SK-N-SH (cell line): ENCODE measurements around the gene CNBD2. TPM values are rescaled to one million over a fixed set of nuclear protein-coding genes. Genes with fewer than 3 reads are reported as not detected.

Source experiments
- CTCF ChIA-PET: fragments of 300-600, 350-600 bp; formaldehyde crosslinking; extraction: SDS; loops from one replicate; lab custom pipeline; 2021; lab: Yijun Ruan, JAX
- POLR2A ChIA-PET: fragments of 350-600 bp; sonication (Branson Sonifier 250); formaldehyde crosslinking; extraction: SDS; loops from one replicate; lab custom pipeline; 2020; ENCODE audit warnings: antibody characterized with exemption, inconsistent platforms; lab: Yijun Ruan, JAX
- DNase-seq: peaks from one replicate; pipeline ENCODE4 v3.0.0; 2012
- H2AFZ ChIP-seq: fragments of 200-600 bp; sonication (generic); 2 replicates; pipeline ENCODE4 v1.8.1; 2016; ENCODE audit warnings: antibody characterized with exemption, mild to moderate bottlenecking, low read depth
- H3F3A ChIP-seq: fragments of 200-600 bp; sonication (generic); replicated peaks from 2 replicates; pipeline ENCODE3; 2016; ENCODE audit warnings: antibody characterized with exemption, mild to moderate bottlenecking; ENCODE audit not compliant: insufficient read depth
- H3K27ac ChIP-seq, 2 experiments: fragments of 200-500 bp in 1 of 2; fragments of 200-600 bp in 1 of 2; sonication (Bioruptor generic) in 1 of 2; sonication (generic), shearing (Covaris generic) in 1 of 2; 2 replicates each; pipeline versions ENCODE4 v1.5.1 to v1.6.1; 2014 to 2016; ENCODE audit warnings: low read depth in 2 of 2, inconsistent platforms in 1 of 2, low read length in 1 of 2, mild to moderate bottlenecking in 1 of 2, mixed read lengths in 1 of 2
- H3K27me3 ChIP-seq: fragments of 200-600 bp; sonication (generic), shearing (Covaris generic); 2 replicates; pipeline ENCODE4 v1.6.1; 2016; ENCODE audit warnings: mixed run types; ENCODE audit not compliant: insufficient read depth
- H3K36me3 ChIP-seq, 2 experiments: fragments of 200-500 bp in 1 of 2; fragments of 200-600 bp in 1 of 2; sonication (Bioruptor generic) in 1 of 2; sonication (generic) in 1 of 2; replicated peaks in 1 of 2; 2 replicates each; pipeline versions ENCODE3 to v1.5.1; 2014 to 2016; ENCODE audit warnings: low read length in 1 of 2, mild to moderate bottlenecking in 1 of 2; ENCODE audit not compliant: insufficient read depth in 2 of 2, control insufficient read depth in 1 of 2
- H3K4me1 ChIP-seq, 2 experiments: fragments of 200-500 bp in 1 of 2; fragments of 200-600 bp in 1 of 2; sonication (Bioruptor generic) in 1 of 2; sonication (generic), shearing (Covaris generic) in 1 of 2; 2 replicates each; pipeline versions ENCODE4 v1.5.1 to v1.6.1; 2014 to 2016; ENCODE audit warnings: low read depth in 1 of 2, low read length in 1 of 2, mixed run types in 1 of 2; ENCODE audit not compliant: insufficient read depth in 2 of 2, control insufficient read depth in 1 of 2
- H3K4me2 ChIP-seq: fragments of 200-600 bp; sonication (generic), shearing (Covaris generic); 2 replicates; pipeline ENCODE4 v1.6.1; 2017; ENCODE audit warnings: mixed run types
- H3K4me3 ChIP-seq, 2 experiments: fragments of 200-500 bp in 1 of 2; fragments of 200-600 bp in 1 of 2; sonication (Bioruptor generic) in 1 of 2; sonication (generic), shearing (Covaris generic) in 1 of 2; 2 replicates each; pipeline versions ENCODE4 v1.5.1 to v1.8.1; 2014 to 2016; ENCODE audit warnings: low read depth in 2 of 2, inconsistent platforms in 1 of 2, low read length in 1 of 2, mild to moderate bottlenecking in 1 of 2, mixed read lengths in 1 of 2, moderate library complexity in 1 of 2
- H3K79me2 ChIP-seq: fragments of 200-600 bp; sonication (generic); 2 replicates; pipeline ENCODE4 v1.8.1; 2017; ENCODE audit warnings: mild to moderate bottlenecking; ENCODE audit not compliant: insufficient read depth
- H3K9ac ChIP-seq: fragments of 200-600 bp; sonication (generic); 2 replicates; pipeline ENCODE4 v1.6.1; 2017; ENCODE audit warnings: mixed run types
- H3K9me2 ChIP-seq: fragments of 200-600 bp; sonication (generic); 2 replicates; pipeline ENCODE4 v1.6.1; 2017; ENCODE audit warnings: mixed run types
- H3K9me3 ChIP-seq: fragments of 200-600 bp; sonication (generic); 2 replicates; pipeline ENCODE4 v1.6.1; 2017; ENCODE audit warnings: mixed run types, mild to moderate bottlenecking, moderate library complexity
- H4K20me1 ChIP-seq: fragments of 200-600 bp; sonication (generic); 2 replicates; pipeline ENCODE4 v1.6.1; 2017; ENCODE audit warnings: mild to moderate bottlenecking, mixed run types; ENCODE audit not compliant: insufficient read depth
- ELF1 ChIP-seq: IDR thresholded peaks from 2 replicates; pipeline ENCODE4 v1.4.0; 2012
- EP300 ChIP-seq, 2 experiments: IDR thresholded peaks; 2 replicates each; pipeline versions ENCODE4 v1.4.0 to v1.6.1; 2012; ENCODE audit warnings: borderline replicate concordance in 1 of 2, low read depth in 1 of 2, low read length in 1 of 2
- EZH2phosphoT487 ChIP-seq: fragments of 200-600 bp; sonication (generic); IDR thresholded peaks from 2 replicates; pipeline ENCODE4 v1.6.1; 2017; ENCODE audit warnings: low read depth, mixed run types, mild to moderate bottlenecking, antibody characterized with exemption, moderate library complexity, borderline replicate concordance
- FOSL2 ChIP-seq: IDR thresholded peaks from 2 replicates; pipeline ENCODE4 v1.4.0; 2012; ENCODE audit warnings: low read depth, mild to moderate bottlenecking, moderate library complexity, borderline replicate concordance
- JUND ChIP-seq: IDR thresholded peaks from 2 replicates; pipeline ENCODE4 v1.4.0; 2012
- NFIC ChIP-seq: IDR thresholded peaks from 2 replicates; pipeline ENCODE4 v1.4.0; 2012; ENCODE audit warnings: borderline replicate concordance
- NRF1 ChIP-seq: IDR thresholded peaks from 2 replicates; pipeline ENCODE4 v1.6.1; 2012; ENCODE audit warnings: low read depth, mild to moderate bottlenecking, low read length
- POLR2AphosphoS5 ChIP-seq: IDR thresholded peaks from 2 replicates; pipeline ENCODE4 v1.6.1; 2012; ENCODE audit warnings: low read depth, low read length
- RAD21 ChIP-seq: IDR thresholded peaks from 2 replicates; pipeline ENCODE4 v1.6.1; 2012; ENCODE audit warnings: mild to moderate bottlenecking, low read length
- RCOR1 ChIP-seq: fragments of 150-350 bp; IDR thresholded peaks from 2 replicates; pipeline ENCODE4 v1.6.1; 2017; ENCODE audit warnings: antibody characterized with exemption, low read length
- RFX5 ChIP-seq: IDR thresholded peaks from 2 replicates; pipeline ENCODE4 v1.6.1; 2012; ENCODE audit warnings: mild to moderate bottlenecking, improper control_type of control experiment, low read length
- RXRA ChIP-seq: IDR thresholded peaks from 2 replicates; pipeline ENCODE4 v1.4.0; 2012; ENCODE audit warnings: low read depth, mild to moderate bottlenecking, borderline replicate concordance
- SIN3A ChIP-seq: IDR thresholded peaks from 2 replicates; pipeline ENCODE4 v1.6.1; 2012; ENCODE audit warnings: low read depth, mild to moderate bottlenecking, low read length, moderate library complexity, borderline replicate concordance
- SMC3 ChIP-seq: IDR thresholded peaks from 2 replicates; pipeline ENCODE4 v1.6.1; 2012; ENCODE audit warnings: low read depth, low read length, improper control_type of control experiment
- TAF1 ChIP-seq: IDR thresholded peaks from 2 replicates; pipeline ENCODE4 v1.6.1; 2012; ENCODE audit warnings: low read depth, mild to moderate bottlenecking, low read length, moderate library complexity, borderline replicate concordance
- TCF12 ChIP-seq: IDR thresholded peaks from 2 replicates; pipeline ENCODE4 v1.4.0; 2012
- TEAD4 ChIP-seq: IDR thresholded peaks from 2 replicates; pipeline ENCODE4 v1.4.0; 2012; ENCODE audit warnings: mild to moderate bottlenecking, borderline replicate concordance; ENCODE audit not compliant: insufficient read depth
- YY1 ChIP-seq: IDR thresholded peaks from 2 replicates; pipeline ENCODE4 v1.4.0; 2012; ENCODE audit warnings: low read depth, mild to moderate bottlenecking
- WGBS: methylation state at CpG from one replicate; pipeline ENCODE4 v1.1.6; 2017; ENCODE audit warnings: low lambda C conversion rate; 5-methylcytosine and 5-hydroxymethylcytosine counted together
- polyA plus RNA-seq, 3 experiments: library from polyadenylated mRNA; depleted of rRNA; stranded (reverse); fragments of >200 nt; gene quantifications; 2 replicates each; pipeline ENCODE4 v1.2.3, GENCODE V29; 2012
- TF ChIP-seq, protein P1 (sequence below): IDR thresholded peaks from 2 replicates; pipeline ENCODE4; 2012
- TF ChIP-seq, protein P2 (sequence below): IDR thresholded peaks from 2 replicates; pipeline ENCODE4 v1.4.0; 2012; ENCODE audit warnings: low read depth, borderline replicate concordance
- TF ChIP-seq, protein P3 (sequence below): fragments of 150-350 bp; IDR thresholded peaks from 2 replicates; pipeline ENCODE4 v1.6.1; 2016; ENCODE audit warnings: mild to moderate bottlenecking, low read depth, low read length
- TF ChIP-seq, protein P4 (sequence below): IDR thresholded peaks from 2 replicates; pipeline ENCODE4 v1.4.0; 2012; ENCODE audit warnings: low read depth, borderline replicate concordance

The CNBD2 gene
- polyA plus RNA-seq, 1 of the 3 experiments (the other 2 are of a cell fraction), result 5.6 TPM

DNA sequence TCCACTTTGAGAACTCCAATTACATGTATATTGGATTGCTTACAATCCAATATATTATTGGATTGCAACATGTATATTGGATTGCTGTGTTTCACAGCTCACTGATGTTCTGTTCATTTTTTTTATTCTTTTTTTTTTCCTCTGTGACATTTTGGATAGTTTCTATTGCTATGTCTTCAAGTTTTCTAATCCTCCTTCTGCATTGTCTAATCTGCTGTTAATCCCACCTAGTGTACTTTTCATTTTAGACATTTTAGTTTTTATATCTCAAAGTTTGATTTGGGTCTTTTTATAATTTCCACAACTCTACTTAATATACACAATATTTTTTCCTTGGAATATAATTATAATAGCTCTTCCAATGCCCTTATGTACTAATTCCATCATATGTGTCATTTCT is 34.5 kb downstream of the CNBD2 start:
- POLR2A ChIA-PET, result no interaction called here

DNA sequence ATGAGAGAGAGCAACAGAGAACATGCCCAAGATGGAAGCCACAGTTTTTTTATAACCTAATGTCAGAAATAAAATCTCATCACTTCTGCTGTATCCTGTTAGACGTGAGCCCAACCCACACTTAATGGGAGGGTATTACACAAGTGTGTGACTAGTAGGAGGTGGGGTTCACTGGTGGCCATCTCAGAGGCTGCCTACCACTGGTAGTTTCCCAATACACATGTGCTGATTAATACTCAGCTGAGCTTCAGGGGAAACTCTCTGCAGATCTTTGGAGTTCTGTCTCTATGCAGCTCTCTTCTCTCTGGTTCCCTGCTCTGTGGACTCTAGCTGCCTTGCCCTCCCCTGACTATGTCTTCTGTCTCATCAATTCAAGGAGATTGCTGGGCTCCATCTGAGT is 35.7 kb downstream of the CNBD2 start:
- Histone ChIP-seq H3K27ac (no peak overlapping the region), H3K4me2 (no peak overlapping the region), H3K4me3 (no peak overlapping the region), H3K9ac (no peak overlapping the region), H3K36me3 (no peaks in the 10 kb centered on the region), H3K9me3 (peaks cover 12% of the 10 kb centered on the region), H3F3A (no peaks in the 10 kb centered on the region), H2AFZ (no peak overlapping the region), H3K4me1 (no peaks in the 10 kb centered on the region), H3K79me2 (no peaks in the 10 kb centered on the region), H3K9me2 (no peaks in the 10 kb centered on the region), H4K20me1 (no peaks in the 10 kb centered on the region), H3K27me3 (no peaks in the 10 kb centered on the region)
- TF ChIP-seq SIN3A (no peak), POLR2AphosphoS5 (no peak), SMC3 (no peak), TAF1 (no peak), NRF1 (no peak), ELF1 (no peak), YY1 (no peak), EP300 (IDR thresholded peaks at IDR 0.05; ENCODE audit: borderline replicate concordance in 1 of 2, low read depth in 1 of 2, low read length in 1 of 2) (no peak), TCF12 (no peak), TEAD4 (no peak), JUND (no peak), NFIC (no peak), EZH2phosphoT487 (no peak), RXRA (no peak), RAD21 (no peak), FOSL2 (no peak)
- TF ChIP-seq, protein P1, sequence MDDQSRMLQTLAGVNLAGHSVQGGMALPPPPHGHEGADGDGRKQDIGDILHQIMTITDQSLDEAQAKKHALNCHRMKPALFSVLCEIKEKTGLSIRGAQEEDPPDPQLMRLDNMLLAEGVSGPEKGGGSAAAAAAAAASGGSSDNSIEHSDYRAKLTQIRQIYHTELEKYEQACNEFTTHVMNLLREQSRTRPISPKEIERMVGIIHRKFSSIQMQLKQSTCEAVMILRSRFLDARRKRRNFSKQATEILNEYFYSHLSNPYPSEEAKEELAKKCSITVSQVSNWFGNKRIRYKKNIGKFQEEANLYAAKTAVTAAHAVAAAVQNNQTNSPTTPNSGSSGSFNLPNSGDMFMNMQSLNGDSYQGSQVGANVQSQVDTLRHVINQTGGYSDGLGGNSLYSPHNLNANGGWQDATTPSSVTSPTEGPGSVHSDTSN, result no peak
- TF ChIP-seq, protein P2, sequence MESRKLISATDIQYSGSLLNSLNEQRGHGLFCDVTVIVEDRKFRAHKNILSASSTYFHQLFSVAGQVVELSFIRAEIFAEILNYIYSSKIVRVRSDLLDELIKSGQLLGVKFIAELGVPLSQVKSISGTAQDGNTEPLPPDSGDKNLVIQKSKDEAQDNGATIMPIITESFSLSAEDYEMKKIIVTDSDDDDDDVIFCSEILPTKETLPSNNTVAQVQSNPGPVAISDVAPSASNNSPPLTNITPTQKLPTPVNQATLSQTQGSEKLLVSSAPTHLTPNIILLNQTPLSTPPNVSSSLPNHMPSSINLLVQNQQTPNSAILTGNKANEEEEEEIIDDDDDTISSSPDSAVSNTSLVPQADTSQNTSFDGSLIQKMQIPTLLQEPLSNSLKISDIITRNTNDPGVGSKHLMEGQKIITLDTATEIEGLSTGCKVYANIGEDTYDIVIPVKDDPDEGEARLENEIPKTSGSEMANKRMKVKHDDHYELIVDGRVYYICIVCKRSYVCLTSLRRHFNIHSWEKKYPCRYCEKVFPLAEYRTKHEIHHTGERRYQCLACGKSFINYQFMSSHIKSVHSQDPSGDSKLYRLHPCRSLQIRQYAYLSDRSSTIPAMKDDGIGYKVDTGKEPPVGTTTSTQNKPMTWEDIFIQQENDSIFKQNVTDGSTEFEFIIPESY, result no peak
- TF ChIP-seq, protein P3, sequence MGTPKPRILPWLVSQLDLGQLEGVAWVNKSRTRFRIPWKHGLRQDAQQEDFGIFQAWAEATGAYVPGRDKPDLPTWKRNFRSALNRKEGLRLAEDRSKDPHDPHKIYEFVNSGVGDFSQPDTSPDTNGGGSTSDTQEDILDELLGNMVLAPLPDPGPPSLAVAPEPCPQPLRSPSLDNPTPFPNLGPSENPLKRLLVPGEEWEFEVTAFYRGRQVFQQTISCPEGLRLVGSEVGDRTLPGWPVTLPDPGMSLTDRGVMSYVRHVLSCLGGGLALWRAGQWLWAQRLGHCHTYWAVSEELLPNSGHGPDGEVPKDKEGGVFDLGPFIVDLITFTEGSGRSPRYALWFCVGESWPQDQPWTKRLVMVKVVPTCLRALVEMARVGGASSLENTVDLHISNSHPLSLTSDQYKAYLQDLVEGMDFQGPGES, result no peak
- TF ChIP-seq, protein P4, sequence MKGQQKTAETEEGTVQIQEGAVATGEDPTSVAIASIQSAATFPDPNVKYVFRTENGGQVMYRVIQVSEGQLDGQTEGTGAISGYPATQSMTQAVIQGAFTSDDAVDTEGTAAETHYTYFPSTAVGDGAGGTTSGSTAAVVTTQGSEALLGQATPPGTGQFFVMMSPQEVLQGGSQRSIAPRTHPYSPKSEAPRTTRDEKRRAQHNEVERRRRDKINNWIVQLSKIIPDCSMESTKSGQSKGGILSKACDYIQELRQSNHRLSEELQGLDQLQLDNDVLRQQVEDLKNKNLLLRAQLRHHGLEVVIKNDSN, result no peak
- POLR2A ChIA-PET, result no interaction called here
- WGBS, result 36% methylated on average over 1 of the region's 1 CpG
- CTCF ChIA-PET, result interaction anchor here (1.2 kb wide), 1 partner anchor 135 kb away, joined by 10 read pairs; no protein-coding TSS in a partner anchor
- DNase-seq, result no peak

More for the DNA sequence above, 34.5 kb downstream of the CNBD2 start:
- no peak overlapping the region for H3K9ac ChIP-seq
- CTCF ChIA-PET, result interaction anchor here (0.9 to 1.3 kb wide), 3 partner anchors 10 to 200 kb away, joined by 6 to 10 read pairs (median 7); no protein-coding TSS in a partner anchor
- H3K4me2 ChIP-seq, result no peak overlapping the region
- H3K27ac ChIP-seq, result no peak overlapping the region
- H2AFZ ChIP-seq, result no peak overlapping the region
- no peak for DNase-seq
- H4K20me1 ChIP-seq, result no peaks in the 10 kb centered on the region
- H3K4me3 ChIP-seq, result no peak overlapping the region
- H3K27me3 ChIP-seq, result no peaks in the 10 kb centered on the region
- no peaks in the 10 kb centered on the region for H3K36me3 ChIP-seq
- H3F3A ChIP-seq, result no peaks in the 10 kb centered on the region
- no peaks in the 10 kb centered on the region for H3K9me2 ChIP-seq
- TF ChIP-seq YY1 (no peak), RCOR1 (no peak), RFX5 (no peak)
- TF ChIP-seq, all 33 proteins: peak for 0
- peaks cover 12% of the 10 kb centered on the region for H3K9me3 ChIP-seq
- no peaks in the 10 kb centered on the region for H3K79me2 ChIP-seq
- H3K4me1 ChIP-seq, result no peaks in the 10 kb centered on the region
